ENCODE data around the gene MCOLN3.

The MCOLN3 gene, protein sequence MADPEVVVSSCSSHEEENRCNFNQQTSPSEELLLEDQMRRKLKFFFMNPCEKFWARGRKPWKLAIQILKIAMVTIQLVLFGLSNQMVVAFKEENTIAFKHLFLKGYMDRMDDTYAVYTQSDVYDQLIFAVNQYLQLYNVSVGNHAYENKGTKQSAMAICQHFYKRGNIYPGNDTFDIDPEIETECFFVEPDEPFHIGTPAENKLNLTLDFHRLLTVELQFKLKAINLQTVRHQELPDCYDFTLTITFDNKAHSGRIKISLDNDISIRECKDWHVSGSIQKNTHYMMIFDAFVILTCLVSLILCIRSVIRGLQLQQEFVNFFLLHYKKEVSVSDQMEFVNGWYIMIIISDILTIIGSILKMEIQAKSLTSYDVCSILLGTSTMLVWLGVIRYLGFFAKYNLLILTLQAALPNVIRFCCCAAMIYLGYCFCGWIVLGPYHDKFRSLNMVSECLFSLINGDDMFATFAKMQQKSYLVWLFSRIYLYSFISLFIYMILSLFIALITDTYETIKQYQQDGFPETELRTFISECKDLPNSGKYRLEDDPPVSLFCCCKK

DNA sequence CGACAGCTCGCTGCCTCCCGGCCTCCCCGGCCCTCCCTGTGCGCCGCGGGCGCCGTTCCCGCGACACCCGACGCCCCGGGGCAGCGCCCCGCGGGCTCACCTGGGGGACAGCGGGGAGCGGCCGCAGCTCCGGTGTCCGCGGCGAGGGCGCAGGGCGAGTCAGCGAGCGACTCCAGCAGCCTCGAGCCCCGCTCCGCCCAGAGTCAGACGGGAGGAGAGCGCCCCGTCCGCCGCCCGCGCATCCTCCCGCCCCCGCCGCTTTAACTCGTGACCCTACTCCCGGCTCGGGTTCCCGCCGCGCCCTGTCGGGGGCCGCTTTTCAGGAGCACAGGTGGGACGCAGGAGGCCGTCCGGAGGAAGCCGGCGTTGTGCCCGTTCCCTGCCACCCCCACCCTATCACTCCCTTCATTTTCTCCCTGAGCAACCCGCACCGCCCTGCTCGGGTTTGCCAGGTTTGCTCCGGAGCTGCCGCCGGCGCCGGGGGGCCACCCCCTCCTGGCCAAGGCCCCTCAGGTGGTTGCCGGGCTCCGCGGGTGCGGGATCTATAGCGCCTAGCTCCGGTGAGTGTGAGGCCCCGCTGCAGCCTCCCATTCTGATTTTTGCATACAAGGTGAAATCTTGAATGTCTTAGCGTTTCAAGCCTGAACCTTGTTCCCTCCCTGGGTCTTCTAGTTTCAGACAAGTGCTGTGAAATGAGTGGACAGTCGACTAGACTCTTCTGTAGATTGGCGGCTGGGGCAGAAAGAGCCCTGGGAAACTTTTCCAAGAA, at the start of gene MCOLN3:
Gene MCOLN3 (minus strand): TSS at position 205 of the 769 bp plus-strand sequence. CDS start 3,140 bp downstream, outside the sequence.
- no peak for DNase-seq (ENCODE audit: low read depth in 2 of 2)

DNA sequence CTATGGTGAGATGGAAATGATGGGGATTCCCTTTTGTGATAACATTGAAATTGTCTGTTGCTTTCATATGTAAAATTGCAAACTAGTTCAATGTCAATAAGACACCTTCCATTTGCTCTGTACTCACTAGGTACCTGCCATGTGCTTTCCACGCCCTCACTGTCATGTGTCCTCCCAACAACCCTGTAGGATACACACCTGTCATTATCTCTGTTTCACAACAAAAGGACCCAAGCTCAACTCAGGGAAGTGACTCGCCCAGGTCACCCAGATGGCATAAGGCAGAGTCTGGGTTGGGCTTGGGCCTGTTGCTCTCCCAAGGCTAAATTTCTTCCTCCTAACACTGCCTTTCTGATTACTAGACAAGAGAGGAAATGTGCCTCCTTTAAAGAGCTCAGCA, 45.3 kb upstream of the MCOLN3 start:
- no peak for DNase-seq (ENCODE audit: low read depth in 2 of 2)

DNA sequence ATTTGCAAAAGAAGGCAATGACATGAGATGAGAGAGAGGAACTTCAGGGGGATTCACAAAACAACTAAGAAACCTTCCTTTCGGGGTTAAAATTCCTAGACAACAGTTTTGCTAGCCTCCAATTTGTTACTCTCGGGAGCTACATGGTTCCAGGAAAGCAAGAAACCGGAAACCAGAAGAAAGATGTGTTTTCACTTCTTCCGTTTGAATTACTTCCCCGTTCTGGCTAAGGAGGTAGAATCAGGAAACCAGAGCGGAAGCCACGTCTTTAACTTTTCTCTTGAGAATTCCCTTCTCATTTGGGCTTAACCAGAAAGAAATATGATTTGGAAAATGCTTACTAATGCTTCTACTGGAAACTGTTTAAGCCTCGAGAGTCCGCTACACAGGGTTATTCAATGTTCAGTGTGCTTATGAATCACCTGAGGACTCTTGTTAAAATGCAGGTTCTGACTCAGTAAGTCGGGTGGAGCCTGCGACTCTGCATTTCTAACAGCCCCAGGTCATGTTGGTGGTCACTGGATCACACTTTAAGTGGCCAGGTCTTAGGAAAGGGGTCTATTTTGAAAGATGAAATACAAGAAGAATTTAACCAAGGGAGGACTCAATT, 43.5 kb upstream of the MCOLN3 start:
- DNase-seq (ENCODE audit: low read depth in 2 of 2), result no peak

DNA sequence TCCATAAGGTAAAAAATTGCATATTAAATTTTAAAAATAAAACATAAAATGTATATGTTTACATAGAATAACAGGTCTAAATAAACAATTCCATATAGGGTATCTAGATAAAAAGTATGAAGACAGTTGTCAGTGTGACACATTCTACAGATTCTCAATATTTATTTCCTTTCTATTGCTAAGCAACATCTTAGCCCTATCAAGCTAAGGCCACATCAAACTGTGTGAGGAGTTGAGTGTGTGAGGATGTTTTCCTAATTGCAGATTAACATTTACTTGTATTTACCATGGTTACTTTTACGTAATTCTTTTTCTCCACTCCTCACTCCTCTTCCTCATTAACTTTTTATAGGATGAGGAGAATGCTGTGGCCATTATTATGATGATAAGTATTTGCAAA, 41.9 kb upstream of the MCOLN3 start:
- no peak for DNase-seq (ENCODE audit: low read depth in 2 of 2)

DNA sequence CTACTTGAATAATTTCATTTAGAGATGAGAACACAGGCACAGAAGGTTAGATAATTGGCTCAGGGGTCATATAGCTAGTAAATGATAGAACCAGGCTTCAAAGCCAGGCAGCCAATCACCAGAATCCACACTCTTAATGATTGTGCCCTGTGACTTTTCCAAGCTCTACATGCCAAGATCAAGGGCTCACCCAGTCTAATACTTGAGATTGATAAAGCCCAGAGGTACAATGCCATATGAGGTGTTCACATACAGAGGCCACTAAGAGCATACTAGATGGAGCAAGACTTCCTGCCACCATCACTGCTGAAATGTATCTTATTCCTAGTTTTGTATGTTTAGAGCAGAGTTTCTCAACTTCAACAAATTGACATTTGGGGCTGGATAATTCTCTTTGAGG, 40.9 kb upstream of the MCOLN3 start:
- DNase-seq (ENCODE audit: low read depth in 2 of 2), result no peak

DNA sequence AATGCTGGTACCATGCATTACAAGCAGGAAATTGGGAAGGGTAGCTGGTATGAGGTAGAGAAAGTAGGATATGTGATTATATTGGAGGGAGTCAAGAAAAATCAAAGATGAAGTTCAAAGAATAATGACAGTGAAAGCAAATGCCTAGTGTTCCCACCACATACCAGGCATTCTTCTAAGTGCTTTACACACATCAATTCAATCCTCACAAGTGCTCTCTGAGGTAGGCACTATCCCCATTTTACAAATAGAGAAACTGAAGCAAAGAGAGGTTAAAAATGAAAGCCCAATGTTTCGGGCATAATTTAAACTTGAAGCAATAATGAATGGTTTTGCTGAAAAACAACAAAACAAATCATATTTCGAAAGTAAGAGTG, 40.1 kb upstream of the MCOLN3 start:
- no peak for DNase-seq (ENCODE audit: low read depth in 2 of 2)

DNA sequence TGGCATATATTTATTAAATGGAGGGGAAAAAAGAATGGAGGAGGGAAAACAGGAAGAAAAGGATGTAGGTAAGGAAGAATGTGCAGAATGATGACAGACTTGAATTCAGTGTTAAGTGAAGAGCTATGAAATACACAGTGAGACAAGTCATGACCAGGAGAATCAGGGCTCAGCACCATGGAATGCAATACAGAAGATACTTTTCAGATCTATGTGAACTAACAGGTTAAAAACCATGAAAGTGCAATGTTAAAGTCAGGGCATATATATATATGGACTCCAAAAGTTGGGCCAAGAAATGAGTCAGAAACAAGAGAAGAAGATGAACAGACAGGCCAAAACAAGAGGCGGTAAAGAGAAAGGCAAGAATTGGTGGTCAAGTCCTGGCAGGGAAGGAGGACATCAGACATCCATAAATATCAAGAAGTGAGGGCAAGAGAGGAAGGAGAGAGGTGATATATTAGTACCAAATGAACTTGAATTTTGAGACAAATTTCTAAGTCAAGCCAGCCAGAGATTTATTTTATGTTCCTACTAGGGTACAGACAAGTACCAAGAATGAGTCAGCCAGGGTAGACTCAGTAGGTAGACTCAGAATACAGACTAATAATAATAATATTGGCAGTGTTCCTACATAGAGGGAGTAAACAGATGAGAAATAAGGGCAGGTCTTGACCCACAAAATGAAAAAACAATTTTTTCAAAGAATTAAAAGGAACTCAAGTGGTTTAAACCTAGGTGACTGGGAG, 39.5 kb upstream of the MCOLN3 start:
- DNase-seq (ENCODE audit: low read depth in 2 of 2), result no peak

DNA sequence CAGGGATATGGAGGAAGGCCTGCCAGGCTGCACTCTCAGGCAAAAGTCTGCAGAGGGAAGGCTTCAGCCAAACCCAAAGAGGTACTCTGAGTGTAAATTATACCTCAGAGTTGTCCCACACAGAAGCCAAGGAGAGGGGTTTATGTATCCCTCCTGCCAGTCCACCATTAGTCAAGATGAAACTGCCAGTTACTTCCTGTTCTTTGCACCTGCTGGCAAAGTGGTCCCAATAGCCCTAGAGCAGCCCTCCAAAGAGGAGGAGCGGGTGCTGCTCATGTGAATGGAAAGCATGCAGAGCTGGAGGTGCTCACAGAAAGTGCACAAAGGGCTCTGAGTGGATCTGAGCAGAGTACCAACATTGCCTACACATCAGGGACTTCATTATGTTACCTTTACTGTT, 37.1 kb upstream of the MCOLN3 start:
- DNase-seq (ENCODE audit: low read depth in 2 of 2), result no peak

DNA sequence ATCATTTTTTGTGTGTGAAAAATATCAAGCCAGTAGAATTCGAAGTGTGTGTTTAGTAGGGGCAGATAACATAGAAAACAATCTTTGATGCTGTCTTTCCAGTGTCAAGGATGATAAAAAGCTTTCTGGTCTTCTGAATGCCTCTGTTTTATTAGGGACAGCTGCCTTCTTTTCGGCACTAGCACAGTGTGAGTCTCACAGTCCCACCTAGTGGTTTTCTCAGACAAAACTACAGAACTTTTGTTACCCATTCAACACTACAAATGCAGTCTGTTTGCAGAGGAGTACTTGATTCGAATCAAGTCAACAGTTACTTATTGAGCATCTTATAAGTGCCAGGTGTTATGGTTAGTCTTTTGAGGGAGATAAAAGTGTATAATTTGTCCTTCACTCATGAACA, 30.6 kb upstream of the MCOLN3 start:
- DNase-seq (ENCODE audit: low read depth in 2 of 2), result no peak

DNA sequence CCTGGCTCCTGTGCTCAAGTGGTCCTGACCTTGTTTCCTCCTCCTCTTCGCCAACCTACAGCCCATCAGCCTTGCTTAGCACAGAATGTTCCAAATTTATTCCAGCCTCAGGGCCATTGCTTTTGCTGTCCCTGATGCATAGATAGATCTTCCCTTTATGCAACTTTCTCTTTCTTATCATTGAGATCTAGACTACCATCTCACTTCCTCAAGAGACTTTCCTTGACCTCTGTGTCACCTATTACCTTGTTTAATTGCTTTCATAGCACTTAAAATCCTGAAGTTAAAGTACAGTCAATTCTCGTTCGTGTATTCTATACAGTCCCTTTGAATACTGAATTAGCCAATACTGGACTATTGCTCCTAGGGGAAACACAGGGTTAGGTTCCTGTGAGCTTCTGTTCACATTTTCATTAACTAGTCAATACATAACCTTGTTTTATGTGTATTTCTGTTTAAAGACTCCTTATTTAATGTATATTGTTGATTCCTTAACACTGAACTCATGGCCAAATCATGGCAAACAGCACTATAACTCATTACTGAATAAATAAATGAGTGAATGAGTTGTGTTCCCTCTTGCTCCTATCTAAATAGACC, 26.2 kb upstream of the MCOLN3 start:
- DNase-seq (ENCODE audit: low read depth in 2 of 2), result no peak

DNA sequence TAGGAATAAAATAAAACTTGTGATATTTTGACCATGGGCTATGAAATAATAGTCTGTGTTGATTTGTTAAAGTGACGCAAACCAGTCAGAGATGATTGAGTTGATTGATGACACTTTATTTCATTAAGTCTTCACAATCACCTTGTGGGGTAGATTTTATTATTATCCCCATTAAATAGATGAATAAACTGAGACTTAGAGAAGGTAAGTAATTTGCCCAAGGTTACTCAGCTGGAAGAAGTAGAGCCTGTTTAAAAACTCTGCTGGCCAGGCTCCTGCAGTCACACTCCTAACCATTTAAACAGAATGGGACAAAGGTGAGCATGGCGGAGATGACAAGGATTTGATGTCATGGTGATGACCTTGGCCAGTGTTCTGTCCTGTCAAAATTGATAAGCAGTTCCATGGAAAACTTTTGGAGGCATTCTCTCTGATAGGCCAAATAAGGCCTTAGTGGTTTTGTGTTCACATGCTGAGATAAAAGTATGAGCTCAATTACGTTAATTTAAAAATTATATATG, 22.7 kb upstream of the MCOLN3 start:
- no peak for DNase-seq (ENCODE audit: low read depth in 2 of 2)

DNA sequence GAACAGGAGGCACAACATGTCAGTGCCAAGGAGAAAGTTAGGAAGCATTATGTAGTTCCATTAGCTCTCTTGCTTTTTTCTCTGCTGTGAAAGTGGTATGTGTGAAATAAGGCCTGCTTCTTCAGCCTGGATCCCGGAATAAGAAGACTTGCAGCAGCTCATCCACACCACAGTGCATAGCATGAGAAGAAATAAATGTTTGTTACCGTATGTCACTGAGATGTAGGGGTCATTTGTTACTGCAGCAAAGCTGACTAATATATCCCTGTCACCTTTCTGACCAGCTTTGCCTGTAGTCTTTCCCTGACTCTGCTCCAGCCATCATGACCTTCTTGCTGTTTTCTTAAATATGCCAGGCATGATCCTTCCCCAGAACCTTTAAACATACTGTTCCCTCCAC, 20.5 kb upstream of the MCOLN3 start:
- DNase-seq (ENCODE audit: low read depth in 2 of 2), result no peak

DNA sequence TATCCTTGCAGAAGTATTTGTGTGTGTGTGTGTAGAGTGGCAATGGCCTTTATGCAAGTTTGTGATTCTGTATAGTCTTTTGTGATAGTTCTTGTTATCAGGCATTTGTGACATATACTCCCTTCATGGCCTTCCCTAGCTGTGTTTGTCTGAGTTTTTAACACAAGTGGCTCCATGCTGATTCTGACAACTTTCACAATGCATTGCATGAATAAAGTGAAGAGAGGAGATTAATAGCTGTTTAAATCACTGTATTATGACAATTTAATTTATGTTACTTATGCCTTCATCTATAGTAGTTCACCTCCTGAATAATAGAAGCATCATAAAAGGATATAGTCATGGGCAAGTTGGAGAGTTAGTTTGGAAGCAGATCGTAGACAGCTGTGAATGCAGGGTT, 17.2 kb upstream of the MCOLN3 start:
- DNase-seq (ENCODE audit: low read depth in 2 of 2), result no peak

DNA sequence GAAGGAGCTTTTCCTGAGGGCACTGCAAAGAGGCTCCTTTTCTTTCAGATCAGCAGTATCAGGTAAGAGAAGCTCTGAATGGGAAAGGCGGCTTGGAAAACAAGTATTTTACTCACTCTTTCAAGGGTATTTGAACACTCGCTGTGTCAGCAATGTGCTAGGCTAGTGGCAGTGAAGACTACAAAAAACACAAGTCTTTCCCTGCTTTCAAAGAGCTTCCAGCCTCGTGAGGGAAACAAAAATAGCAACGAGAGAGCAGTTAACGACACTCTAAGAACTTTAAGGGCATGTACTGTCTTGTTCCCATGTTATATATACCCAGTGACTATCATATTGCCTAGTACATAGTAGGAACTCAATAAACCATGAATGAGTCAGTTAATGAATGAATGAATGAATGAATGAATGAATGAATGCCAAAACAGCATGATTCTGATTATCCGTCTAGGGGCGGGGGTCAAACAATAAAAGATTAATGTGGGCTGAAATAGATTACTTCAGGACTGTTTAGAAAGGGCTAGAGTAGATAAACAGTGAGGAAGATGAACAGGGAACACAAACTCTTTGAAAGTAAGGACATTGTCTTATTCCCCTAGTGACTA, 14.2 kb upstream of the MCOLN3 start:
- DNase-seq (ENCODE audit: low read depth in 2 of 2), result no peak

DNA sequence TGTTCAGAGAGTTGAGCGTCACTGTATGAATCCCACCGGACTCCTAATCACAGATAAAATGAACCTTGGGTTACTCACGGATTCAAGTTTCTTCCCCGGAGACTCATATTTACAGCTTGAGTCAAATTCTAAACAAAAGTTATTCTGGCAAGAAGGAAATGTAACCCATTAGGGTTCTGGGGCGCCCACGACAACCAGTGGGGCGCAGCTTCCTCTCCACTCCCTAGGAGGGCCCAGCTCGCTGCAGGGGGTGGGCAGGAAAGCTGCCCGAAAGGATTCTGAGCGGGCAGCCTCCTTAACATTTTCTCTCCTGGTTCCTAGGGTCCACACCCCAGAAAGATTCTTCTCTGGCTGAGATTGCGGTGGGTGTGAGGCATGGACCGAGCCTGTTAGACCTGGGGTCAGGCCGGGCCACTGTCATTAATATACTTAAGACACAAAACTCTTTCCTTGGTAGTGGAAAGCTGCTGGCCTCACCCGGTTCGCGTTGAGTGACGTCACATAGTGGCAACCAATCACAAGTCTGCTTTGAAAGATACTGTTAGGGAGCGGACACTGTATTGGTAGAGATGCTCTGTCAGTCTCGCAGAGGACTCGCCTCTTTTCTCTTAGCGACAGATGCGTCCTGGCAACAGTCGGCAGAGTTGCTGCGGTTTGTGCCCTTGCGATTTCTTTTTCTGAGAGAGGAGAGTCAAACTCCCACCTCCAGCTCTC, 13.6 kb upstream of the MCOLN3 start:
- peak; percentile 96 for DNase-seq (ENCODE audit: low read depth in 2 of 2)

DNA sequence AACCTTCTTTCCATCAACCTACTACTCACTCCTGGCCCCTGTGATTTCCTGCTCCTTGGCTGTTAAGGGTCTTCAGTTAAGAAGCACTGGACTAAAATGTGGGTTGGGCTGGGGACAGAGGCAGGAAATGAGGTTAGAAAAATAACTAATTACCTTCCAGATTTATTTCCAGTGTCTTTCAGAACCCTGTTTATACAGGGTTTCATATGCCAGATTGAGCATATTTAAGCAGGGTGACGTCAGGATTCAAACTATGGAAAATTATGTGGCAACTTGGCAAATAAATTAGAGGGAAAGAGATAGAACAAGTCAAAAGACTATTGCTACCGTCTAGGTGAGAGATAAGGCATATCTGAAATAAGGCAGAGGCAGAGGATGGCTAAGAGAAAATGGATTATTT, 11.7 kb upstream of the MCOLN3 start:
- no peak for DNase-seq (ENCODE audit: low read depth in 2 of 2)

DNA sequence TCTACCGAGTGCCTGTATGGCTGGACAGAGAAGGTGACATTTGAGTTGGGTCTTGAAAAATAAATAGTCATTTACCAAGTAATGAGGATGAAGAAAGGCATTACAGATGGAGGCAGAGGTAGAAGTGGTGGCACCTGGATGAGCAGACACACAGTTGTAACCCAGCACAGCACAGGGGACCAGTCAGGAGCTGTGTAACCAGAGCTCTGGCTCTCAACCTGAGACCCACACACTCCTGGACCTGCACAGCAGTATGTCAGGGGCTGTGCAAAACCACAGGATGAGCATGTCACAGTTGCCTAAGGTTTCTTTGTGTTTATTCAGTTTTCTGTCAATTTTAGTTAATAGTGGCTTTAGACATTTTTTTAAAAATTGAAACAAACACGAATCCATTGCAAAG, 11.3 kb upstream of the MCOLN3 start:
- DNase-seq (ENCODE audit: low read depth in 2 of 2), result no peak

DNA sequence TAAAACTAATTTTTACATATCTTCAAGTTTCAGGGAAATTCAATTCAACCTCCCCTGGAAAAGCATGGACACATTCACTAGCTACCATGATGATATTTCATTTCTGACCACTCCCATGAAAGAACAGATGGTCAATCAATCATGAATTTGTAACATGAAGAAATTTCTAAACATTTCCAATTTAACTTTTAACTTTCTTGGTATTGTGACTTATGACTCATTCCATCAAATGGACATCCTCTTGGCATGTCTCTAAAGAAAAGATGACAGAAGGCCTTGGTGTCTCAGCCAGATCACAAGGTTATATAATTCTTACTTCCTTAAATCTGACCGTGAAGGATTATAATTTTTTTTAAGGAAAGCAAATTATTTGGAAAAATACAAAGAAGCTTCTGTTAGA, 10.5 kb upstream of the MCOLN3 start:
- DNase-seq (ENCODE audit: low read depth in 2 of 2), result no peak

DNA sequence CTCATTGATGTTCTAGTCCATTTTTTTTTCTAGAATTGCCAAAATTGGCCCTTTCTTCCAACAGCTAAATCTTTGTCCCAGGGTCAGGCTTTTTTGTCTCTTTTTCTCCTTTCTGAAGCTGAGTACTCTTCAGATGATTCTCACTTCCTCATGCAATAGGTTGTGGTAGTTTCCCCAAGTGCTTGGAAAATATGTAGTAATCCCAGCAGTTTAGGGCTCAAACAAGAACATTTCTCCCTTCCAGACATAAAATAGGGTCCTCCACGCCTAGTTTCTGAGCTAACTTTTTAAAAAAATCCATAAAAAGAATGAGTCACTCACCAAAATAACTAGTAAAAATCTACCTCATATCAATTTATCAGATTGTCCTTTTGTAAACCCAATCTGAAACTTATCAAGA, 10.0 kb upstream of the MCOLN3 start:
- DNase-seq (ENCODE audit: low read depth in 2 of 2), result no peak

DNA sequence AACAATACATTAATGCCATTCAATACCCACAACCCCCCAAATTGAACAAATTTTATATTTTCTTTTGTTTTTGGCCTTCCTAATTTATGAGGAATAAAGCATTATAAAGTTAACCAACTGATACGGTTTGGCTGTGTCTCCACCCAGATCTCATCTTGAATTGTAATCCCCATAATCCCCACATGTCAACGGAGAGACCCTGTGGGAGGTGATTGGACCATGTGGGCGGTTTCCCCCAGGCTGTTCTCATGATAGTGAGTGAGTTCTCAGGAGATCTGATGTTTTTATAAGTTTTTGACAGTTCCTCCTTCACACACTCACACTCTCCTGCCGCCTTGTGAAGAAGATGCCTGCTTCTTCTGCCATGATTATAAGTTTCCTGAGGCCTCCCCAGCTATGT, 6.4 kb upstream of the MCOLN3 start:
- DNase-seq (ENCODE audit: low read depth in 2 of 2), result no peak

All from fibroblast of skin of left biceps (primary cell).